Left renal pelvis (tissue), 4 donors: Measurements from ENCODE around the gene LY6G6D. TPM values are rescaled to one million over a fixed set of nuclear protein-coding genes. Genes with fewer than 3 reads are reported as not detected.

Source experiments
- DNase-seq, 4 donors: peaks; one replicate each; pipeline ENCODE4 v3.0.0-alpha.2; 2013; ENCODE audit warnings: low read depth in 4 of 4, low spot score in 3 of 4
- polyA plus RNA-seq, 4 donors: library from polyadenylated mRNA; unstranded; fragments of 120-200 nt; gene quantifications; one replicate each; pipeline ENCODE4 v1.2.1, GENCODE V29; 2013; ENCODE audit not compliant: insufficient read length in 4 of 4

Gene LY6G6D
- polyA plus RNA-seq = not detected

GRCh38 chr6:31715022-31715958 is at the start of gene LY6G6D:
LY6G6D (plus strand) TSS chr6:31715348; CDS start chr6:31715356, 8 bp downstream.
- DNase-seq = no peak

DNA sequence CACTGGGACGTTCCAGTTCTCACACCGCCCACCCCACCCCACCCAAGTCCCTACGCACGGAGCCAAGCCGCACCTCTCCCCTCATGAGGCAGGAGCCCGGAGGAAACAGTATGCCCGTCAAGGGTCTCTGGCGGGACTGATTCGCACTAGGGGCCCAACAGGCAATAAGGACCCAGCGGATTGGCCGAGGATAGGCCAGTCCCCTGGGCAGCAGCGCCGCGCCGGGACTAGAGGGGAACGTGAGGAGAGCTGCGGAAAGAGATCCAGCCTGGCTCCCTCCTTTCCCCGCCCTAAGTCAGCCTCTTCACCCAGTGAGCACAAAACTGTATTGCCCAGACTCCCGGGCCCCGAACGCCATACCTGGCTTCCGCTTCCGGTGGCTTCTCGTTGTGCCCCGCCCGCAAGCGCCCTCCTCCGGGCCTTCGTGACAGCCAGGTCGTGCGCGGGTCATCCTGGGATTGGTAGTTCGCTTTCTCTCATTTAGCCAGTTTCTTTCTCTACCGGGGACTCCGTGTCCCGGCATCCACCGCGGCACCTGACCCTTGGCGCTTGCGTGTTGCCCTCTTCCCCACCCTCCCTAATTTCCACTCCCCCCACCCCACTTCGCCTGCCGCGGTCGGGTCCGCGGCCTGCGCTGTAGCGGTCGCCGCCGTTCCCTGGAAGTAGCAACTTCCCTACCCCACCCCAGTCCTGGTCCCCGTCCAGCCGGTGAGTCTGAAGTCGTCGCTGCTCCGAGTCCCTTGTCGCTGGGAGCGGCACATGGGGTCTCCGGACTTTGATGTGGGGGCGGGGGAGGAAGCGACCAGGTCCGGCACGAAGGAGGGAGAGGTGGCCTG is 49.4 kb upstream of the LY6G6D start, which contains the start of gene CSNK2B:
CSNK2B (plus strand) TSS at position 580 of the 836 bp plus-strand sequence. CDS start 752 bp downstream, outside the sequence.
- DNase-seq = peak; percentile 91 to 95 (median 93)

- no peak for DNase-seq
Measured at GRCh38 chr6:31666337-31666965, 48.7 kb upstream of the LY6G6D start.

GRCh38 chr6:31669676-31670075 is 45.5 kb upstream of the LY6G6D start, which contains the start of gene LY6G5B:
LY6G5B (plus strand) TSS chr6:31669976; CDS start chr6:31670951, 975 bp downstream.
- DNase-seq = no peak

DNA sequence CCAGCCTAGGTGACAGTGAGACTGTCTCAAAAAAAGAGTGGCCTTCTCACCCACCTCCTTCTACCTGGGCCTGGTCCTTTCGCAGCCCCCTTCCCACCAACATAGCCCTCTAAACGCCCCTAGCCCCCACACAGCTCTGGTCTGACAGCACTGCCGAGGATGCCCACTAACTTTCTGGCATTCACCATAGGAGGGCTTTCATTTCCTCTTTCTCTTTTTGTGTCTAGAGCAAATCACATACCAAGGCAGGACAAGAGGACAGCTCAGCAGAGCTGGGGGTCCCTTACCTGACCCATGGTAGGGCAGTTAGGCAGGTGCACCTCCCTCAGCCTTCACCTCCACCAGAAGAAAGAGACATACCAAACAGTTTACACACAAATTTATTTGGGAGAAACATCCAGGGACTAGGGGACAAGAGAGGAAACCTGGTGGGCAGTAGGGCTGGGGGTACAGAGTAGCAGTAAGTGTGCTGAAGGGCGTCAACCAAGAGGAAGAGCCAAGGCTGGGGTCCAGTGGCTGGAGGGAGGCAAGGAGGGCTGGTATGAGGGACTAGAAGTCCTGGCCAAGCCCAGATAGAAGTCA is 38.7 kb upstream of the LY6G6D start:
- DNase-seq = no peak

GRCh38 chr6:31676904-31677303 is 38.2 kb upstream of the LY6G6D start:
- no peak for DNase-seq

- no peak for DNase-seq
Measured at GRCh38 chr6:31677955-31678354, 37.2 kb upstream of the LY6G6D start.

DNA sequence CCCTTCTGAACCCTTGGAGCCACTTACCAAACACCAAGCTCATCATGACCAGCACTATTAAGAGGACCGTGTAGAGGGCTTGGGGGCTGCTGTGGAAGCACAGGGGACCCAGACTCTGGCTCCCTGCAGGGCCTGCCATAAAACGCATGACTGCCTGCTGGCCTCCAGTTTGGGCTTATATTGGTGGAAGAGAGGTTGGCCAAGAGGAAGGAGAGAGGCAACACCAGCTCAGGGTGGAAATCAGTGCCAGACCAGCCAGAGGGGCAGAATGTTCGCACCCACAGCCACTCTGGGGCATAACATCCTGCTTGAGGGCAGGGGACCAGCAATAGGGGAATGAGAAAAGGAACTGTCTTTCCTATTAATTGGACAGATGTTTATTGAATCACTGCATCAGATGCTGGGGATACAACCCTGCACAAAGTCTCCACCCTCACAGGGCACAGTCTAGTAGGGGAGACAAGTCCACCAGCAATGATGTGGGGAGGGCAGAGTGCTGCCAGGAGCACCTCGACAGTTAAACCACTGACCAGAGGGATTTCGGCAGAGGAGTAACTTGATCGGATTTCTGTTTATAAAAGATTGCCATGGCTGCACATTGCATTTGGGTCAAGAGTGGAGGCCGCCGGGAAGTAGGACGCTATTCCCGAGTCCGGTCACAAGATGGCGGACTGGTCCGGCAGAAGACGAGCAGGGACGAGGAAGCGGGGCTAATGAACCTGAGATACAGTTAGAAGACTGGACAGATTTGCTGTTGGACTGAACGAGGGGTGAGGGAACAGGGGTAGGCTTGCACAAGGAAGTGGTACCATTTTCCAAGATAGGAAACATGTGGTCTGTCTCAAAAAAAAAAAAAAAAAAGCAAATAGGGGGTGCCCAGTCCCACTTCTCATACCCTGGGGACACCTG is 34.7 kb upstream of the LY6G6D start, which contains the start of gene LY6G5C:
LY6G5C (minus strand) TSS at position 842 of the 909 bp plus-strand sequence; CDS start at position 148, 694 bp downstream.
- DNase-seq = peak in 2 of 4 donors; percentile 70 to 80

GRCh38 chr6:31681135-31681671 is 33.9 kb upstream of the LY6G6D start:
- DNase-seq = no peak

DNA sequence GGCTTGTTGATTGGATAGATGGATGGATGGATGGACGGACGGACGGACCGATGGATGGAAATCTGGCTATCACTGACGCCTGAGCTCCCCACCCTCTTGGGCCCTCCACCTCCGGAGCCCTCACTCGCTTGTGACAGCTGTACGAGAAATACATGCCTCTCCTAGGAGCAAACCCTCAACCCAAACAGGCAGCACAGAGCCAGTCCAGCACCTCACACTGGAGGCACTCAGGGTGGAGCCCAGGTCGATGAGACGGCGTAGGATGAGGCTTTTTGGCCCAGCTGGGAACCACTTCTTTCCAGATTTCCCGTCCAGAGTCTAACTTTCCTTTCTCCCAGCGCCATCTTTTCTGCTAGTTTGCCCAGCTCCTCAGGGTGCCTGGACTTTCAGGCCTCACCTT is 31.6 kb upstream of the LY6G6D start:
- no peak for DNase-seq

GRCh38 chr6:31686483-31686882 is 28.7 kb upstream of the LY6G6D start:
- DNase-seq = no peak

GRCh38 chr6:31687321-31687720 is 27.8 kb upstream of the LY6G6D start:
- no peak for DNase-seq

DNA sequence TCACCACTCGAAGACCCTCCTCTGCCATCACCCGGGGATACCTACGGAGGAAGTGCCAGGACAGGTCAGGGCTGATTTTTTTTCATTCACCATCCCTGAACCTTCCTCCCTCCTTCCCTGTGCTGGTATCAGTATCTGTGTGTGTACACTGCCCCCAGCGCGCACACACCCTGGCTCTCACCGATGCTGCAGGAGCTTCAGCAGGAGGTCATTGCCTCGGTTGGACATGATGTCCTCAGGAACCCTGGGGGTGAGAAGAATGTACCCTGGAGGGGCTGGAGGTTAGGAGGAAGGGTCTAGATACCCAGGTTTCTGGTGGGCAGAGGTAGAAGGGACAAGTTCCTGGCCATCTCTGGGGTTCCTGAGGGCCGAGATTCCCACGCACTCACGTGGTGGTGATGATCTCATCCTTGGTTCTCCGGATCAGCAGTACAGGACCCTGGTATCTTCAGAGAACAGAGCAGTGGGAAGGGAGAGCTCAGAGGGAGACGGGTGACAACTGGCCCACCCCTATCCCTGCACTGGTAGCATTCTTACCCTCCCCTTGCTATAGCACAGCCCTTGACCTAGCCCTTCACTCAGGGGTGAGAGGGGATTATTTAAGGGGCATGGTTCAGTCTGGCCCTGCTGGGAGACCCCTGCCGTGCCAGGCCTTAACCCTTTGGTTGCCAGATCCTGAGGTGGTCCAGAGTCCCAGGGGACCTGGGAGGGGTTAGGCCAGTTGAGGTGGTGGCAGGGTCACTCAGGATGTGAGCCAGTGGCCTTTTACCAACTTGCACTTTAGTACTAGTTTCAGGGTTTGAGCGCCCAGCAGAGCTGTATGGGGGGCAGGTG is 27.1 kb upstream of the LY6G6D start:
- no peak for DNase-seq

- no peak for DNase-seq
Measured at GRCh38 chr6:31689249-31690110, 25.7 kb upstream of the LY6G6D start.

GRCh38 chr6:31690231-31691077 is 24.7 kb upstream of the LY6G6D start:
- no peak for DNase-seq

DNA sequence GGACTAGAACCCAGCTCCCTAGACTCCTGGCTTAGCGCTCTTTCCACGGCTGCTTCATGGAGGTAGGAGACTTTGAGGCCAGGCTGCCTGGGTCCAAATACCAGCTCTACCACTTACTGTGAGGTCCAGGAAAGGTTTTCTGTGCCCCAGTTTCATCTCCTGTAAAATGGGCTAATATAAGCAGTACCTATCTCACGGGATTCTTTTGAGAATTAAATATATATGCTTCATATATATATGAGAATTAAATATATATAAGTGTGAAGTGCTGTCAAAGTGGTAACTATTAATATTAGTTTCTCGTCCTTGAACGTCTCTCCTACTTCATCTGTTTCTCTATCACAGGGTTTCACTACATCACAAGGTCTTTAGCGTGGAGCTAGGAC is 24.1 kb upstream of the LY6G6D start:
- DNase-seq = no peak
